Endothelial cell (in vitro differentiated cells): ENCODE data around the gene MTHFSD. TPM values are rescaled to one million over a fixed set of nuclear protein-coding genes. Genes with fewer than 3 reads are reported as not detected.

Experiments
- DNase-seq: peaks from one replicate; pipeline ENCODE4 v3.0.0; 2021; ENCODE audit warnings: low spot score
- H3K27ac Mint-ChIP-seq: one replicate; pipeline ENCODE4 v1.8.0; 2021; ENCODE audit warnings: mixed read lengths, inconsistent platforms; ENCODE audit not compliant: unreplicated experiment
- H3K27me3 Mint-ChIP-seq: one replicate; pipeline ENCODE4 v1.8.0; 2021; ENCODE audit warnings: mild to moderate bottlenecking, moderate library complexity, mixed read lengths, inconsistent platforms; ENCODE audit not compliant: unreplicated experiment
- H3K36me3 Mint-ChIP-seq: one replicate; pipeline ENCODE4 v1.8.0; 2021; ENCODE audit warnings: mild to moderate bottlenecking, low read depth, mixed read lengths, inconsistent platforms; ENCODE audit not compliant: unreplicated experiment
- H3K4me1 Mint-ChIP-seq: one replicate; pipeline ENCODE4 v1.8.0; 2021; ENCODE audit warnings: mild to moderate bottlenecking, mixed read lengths, inconsistent platforms; ENCODE audit not compliant: unreplicated experiment
- H3K4me3 Mint-ChIP-seq: one replicate; pipeline ENCODE4 v1.8.0; 2021; ENCODE audit warnings: mild to moderate bottlenecking, mixed read lengths, inconsistent platforms; ENCODE audit not compliant: unreplicated experiment
- H3K9me3 Mint-ChIP-seq: one replicate; pipeline ENCODE4 v1.8.0; 2021; ENCODE audit warnings: mixed read lengths, inconsistent platforms; ENCODE audit not compliant: unreplicated experiment
- CTCF ChIP-seq: fragments of 200-600 bp; sonication (generic); IDR thresholded peaks from one replicate; pipeline ENCODE4 v1.5.0; 2021; ENCODE audit warnings: antibody characterized with exemption; ENCODE audit not compliant: unreplicated experiment
- total RNA-seq: library from RNA; stranded (reverse); fragmentation: NEBNext Ultra II Directional; extraction: Animal tissue kit (Norgen Biotek cat#: 25700); gene quantifications from one replicate; pipeline ENCODE4 v1.2.1, GENCODE V29; 2021; ENCODE audit not compliant: unreplicated experiment

The MTHFSD gene
- total RNA-seq, 1 donor from 2014 or later: 30.6 TPM

DNA sequence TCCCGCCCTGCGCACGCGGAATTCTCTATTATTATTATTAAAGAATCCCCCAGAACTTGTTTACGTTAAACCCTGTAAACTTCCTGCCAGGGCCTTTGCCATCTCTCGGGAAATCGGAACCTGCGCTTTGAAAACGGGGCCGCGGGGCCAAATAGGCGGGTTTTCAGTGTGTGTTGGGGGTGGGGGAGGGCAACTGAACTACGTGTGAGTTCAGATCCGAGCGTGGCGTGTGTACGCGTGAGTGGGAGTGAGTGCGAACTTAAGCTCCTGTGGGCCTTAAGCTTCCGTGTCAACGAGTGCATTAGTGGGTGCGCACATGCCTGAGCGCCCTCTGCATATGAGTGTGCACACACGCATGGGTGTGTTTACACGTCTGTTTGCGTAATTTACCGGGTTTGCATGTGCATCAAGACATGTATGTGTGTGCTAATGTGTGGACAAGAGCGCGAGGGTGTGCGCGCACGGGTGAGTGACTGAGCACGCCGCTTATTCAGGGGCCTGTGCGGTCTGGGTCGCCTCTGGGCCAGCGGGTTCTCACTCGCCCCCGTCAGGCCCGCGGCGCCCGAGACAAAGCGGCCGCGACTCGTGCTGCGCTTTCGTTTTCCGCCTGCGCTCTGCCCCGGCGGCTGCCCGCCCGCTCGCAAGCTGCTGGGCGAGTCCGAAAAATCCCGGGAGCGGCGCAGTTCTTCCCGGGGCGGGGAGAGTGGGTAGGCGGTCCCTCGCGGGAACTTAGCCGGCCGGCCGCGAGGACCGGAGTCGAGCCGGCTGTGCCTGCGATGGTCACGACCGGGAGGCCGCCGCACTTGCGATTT is 45.9 kb downstream of the MTHFSD start:
- TF ChIP-seq CTCF: no peak
- Mint-ChIP-seq H3K36me3 (peaks cover 3% of the 10 kb centered on the region), H3K4me3 (peak overlapping the region; percentile 86), H3K27ac (no peak overlapping the region), H3K9me3 (no peaks in the 10 kb centered on the region), H3K27me3 (peaks cover 49% of the 10 kb centered on the region), H3K4me1 (peaks cover 21% of the 10 kb centered on the region)
- no peak for DNase-seq

- TF ChIP-seq CTCF: no peak
- H3K9me3 Mint-ChIP-seq: no peaks in the 10 kb centered on the region
- no peak overlapping the region for H3K27ac Mint-ChIP-seq
- peaks cover 50% of the 10 kb centered on the region for H3K27me3 Mint-ChIP-seq
- peaks cover 16% of the 10 kb centered on the region for H3K4me1 Mint-ChIP-seq
- no peak for DNase-seq
- peak overlapping the region; percentile 70 for H3K4me3 Mint-ChIP-seq
- H3K36me3 Mint-ChIP-seq: peaks cover 3% of the 10 kb centered on the region
Measured at GRCh38 chr16:86508028-86508946, 46.7 kb downstream of the MTHFSD start.

DNA sequence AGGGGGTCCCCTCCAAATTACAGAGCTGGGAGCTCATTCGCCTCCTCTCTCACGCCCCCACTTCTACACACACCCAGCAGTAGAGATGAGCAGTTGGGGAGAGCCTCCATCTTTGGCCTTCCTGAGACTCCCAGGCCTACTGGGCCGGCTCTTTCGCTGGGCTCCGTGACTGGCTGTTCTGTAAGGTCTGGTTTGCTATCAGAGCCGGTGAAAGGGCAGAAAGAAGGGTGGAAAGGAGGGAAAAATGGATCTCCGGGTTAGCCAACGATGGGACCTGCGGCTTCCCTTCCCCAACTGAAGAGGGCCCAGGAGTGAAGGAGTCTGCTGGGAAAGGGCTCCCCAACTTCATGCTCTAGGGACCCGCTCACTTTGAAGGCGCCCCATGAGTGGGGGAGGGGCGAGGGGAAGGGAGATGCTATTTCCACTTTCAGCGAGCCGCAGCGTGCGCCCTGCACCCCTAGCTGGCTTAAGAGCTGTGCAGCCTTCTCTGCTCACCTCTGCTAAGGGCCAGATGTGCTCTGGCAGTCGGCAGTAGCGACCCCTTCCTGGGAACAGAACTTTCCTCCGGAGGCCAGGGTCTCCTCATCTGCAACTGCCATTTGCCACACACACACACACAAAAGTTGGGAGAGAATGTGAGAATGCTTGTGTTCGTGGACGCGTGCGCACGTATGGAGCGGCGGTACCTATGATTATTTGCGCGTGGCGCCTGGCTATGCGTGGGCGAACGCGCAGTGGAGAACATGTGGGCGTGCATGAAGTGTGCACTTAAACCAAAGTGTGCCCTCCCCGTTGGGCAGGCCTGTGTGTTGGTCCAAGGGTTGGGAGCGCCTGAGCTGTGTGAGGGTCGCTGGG is 47.6 kb downstream of the MTHFSD start:
- Mint-ChIP-seq H3K9me3 (no peaks in the 10 kb centered on the region), H3K27me3 (peaks cover 49% of the 10 kb centered on the region), H3K4me1 (peaks cover 16% of the 10 kb centered on the region), H3K27ac (no peak overlapping the region), H3K4me3 (peak overlapping the region; percentile 70), H3K36me3 (peaks cover 3% of the 10 kb centered on the region)
- no peak for DNase-seq
- TF ChIP-seq CTCF: no peak

- Mint-ChIP-seq H3K9me3 (no peaks in the 10 kb centered on the region), H3K4me3 (no peak overlapping the region)
Measured at GRCh38 chr16:86505899-86506864, 48.9 kb downstream of the MTHFSD start.

More at GRCh38 chr16:86505899-86506864, 48.9 kb downstream of the MTHFSD start:
- Mint-ChIP-seq H3K36me3 (peaks cover 10% of the 10 kb centered on the region), H3K27ac (no peak overlapping the region), H3K27me3 (peaks cover 53% of the 10 kb centered on the region), H3K4me1 (peaks cover 18% of the 10 kb centered on the region)
- no peak for TF ChIP-seq CTCF
- no peak for DNase-seq
